AML-193 (cell line): Measurements from ENCODE around the gene ABHD3.
"Not testable (repeated sequence)": the region's sequence is repeated elsewhere in the genome, so short reads cannot be mapped to it uniquely, and the experiment has no call there.

Experiments used
- DNase-seq, 2 experiments: peaks; one replicate each; lab custom pipeline; 2025; lab: John Stamatoyannopoulos, UW

Gene ABHD3, protein sequence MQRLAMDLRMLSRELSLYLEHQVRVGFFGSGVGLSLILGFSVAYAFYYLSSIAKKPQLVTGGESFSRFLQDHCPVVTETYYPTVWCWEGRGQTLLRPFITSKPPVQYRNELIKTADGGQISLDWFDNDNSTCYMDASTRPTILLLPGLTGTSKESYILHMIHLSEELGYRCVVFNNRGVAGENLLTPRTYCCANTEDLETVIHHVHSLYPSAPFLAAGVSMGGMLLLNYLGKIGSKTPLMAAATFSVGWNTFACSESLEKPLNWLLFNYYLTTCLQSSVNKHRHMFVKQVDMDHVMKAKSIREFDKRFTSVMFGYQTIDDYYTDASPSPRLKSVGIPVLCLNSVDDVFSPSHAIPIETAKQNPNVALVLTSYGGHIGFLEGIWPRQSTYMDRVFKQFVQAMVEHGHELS

DNA sequence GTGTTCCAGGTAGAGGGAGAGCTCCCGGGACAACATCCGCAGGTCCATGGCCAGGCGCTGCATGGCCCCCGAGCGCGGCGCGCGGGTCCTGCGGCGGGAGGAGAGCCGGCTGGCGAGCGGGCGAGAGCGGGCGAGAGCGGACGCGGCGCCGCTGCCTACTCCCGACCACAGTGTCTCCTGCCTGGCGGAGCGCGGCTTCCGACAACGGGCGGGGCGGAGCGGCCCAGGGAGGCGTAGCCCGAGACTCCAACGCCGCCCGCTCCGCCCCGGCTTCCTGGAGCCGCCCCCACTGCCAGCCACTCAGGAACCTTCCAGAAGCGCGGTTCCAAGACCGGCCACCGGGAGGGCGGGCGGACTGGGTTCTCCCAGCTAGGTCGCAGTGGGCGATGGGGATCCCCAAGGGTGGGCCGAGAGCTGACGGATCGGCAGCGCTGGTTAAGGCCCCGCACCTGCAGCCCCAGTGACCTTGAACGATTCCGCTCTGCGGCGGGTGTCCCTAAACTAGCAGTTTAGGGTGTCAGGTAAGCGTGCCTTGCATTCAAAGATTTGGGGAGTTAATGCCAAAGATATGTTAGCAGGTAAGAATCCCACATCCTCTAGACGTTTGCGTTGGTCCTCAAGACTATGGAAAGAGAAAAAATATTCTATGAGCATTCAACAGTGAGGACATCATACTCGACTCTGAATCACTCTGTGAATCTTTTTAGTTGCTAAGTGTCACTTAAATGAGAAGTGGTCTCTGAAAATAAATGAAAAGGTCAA is at the start of gene ABHD3:
Gene ABHD3 (minus strand): TSS at position 172 of the 762 bp plus-strand sequence. CDS start 109 bp downstream, at position 63.
- DNase-seq = peak; percentile 87 to 90

DNA sequence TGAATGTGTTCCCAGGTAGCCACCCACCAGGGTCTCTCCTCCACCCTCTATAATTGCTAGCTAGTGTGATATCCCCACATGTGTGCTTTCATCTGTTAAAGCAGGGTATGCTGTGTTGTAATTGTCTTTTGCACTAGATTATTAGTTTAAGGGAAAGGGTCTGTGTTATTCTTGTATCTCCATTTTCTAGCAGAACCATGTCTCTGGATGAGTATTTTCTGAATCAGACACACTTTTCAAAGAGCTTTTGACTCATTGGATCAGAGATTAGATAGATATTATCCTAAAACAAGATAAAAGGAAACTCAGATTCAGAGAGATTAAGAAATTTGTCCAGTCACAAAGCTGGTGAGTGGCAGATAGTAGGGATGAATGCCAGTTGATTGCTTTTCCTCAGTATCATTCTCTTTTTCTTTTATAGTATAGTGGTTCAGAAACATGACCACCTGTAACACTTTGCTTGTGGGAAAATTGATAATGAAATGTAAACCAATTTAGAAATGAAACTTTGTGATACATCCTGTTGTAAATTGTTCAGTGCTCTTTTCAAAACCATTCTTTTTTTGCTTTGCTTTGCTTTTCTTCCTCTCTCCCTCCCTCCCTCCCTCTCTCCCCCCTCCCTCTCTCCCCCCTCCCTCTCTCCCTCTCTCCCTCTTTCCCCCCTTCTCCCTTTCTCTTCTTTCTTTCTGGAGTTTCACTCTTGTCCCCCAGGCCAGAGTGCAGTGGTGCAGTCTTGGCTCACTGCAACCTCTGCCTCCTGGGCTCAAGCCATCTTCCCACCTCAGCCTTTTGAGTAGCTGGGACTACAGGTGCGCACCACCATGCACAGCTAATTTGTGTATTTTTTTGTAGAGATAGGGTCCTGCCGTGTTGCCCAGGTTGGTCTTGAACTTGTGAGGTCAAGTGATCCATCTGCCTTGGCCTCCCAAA is 43.5 kb upstream of the ABHD3 start:
- DNase-seq = no peak

DNA sequence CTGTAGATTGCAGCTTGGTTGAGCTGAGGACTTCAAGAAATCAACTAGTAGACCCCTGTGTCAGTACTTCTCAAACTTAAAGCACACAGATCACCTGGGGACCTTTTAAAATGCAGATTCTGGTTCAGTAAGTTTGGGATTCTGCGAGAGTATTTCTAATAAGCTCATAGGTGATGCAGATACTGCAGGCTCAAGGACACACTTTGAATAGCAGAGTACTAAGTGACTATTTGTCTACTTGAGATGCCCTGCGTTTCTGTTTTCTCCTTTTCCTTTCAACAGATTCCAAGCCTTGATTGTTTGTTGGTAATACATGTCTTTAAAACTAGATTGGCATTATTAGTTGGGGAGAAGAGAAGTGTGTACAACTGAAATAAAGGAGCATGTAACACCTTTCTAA is 42.7 kb upstream of the ABHD3 start:
- no peak for DNase-seq

DNA sequence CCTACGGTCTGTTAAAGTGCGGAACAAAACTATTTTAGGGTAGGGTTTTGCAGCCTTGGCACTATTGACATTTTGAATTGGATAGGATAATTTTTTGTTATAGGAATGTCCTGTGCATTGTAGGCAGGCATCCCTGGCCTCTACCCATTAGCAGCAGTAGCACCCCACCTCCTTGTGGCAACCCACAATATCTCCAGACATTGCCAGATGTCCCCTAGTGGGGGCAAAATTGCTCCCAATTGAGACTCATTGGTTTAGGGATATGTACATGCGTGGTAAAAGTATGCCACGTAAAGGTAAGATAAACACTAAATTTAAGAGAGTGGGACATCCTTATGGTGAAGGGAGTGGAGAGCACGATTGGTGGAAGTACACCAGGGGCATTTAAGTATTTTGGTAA is 40.7 kb upstream of the ABHD3 start:
- no peak for DNase-seq

DNA sequence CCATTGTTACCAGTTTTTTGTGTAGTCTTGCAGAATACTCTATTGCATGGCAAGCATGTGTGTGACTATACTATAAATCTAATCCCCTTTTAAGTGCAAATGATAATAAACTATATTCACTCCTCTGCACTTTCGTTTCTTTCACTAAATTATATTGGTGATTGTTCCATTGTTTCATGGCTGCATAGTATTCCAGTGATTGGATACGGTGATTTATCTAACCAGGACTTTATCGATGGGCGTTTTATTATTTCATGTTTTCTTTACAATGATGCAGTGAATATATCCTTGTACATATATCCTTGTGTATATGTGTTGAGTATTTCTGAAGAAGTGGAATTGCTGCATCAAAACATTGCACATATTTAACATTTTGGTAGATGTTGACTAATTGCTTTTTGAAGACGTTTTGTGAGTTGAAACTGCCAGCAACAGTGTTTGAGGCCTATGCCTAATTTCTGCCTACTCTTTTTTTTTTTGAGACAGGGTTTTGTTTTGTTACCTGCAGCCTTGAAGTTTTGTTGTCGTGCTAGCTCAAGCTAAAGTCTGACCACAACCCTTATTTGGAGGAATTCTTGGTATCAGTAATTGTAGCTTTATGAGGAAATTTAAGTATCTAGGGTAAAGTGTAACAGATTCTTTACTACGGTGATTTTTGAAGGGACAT is 38.7 kb upstream of the ABHD3 start:
- DNase-seq = no peak

DNA sequence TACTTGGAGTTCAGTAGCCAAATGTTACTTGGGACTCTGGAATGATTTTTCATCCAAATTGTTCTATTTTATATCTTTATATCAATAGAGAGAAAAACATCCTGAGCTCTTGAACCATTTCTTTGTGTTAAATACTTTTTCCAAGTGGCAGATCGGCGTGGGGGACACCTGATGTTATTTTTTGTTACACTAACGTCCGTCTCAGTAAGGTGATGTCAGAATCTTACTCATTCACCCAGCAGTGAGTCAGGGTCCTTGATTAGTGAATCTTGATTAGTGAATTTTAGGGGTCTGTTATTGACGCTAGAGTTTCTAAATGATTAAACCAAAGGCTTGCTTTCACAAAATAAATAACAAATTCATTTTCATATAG is 37.7 kb upstream of the ABHD3 start:
- no peak for DNase-seq

DNA sequence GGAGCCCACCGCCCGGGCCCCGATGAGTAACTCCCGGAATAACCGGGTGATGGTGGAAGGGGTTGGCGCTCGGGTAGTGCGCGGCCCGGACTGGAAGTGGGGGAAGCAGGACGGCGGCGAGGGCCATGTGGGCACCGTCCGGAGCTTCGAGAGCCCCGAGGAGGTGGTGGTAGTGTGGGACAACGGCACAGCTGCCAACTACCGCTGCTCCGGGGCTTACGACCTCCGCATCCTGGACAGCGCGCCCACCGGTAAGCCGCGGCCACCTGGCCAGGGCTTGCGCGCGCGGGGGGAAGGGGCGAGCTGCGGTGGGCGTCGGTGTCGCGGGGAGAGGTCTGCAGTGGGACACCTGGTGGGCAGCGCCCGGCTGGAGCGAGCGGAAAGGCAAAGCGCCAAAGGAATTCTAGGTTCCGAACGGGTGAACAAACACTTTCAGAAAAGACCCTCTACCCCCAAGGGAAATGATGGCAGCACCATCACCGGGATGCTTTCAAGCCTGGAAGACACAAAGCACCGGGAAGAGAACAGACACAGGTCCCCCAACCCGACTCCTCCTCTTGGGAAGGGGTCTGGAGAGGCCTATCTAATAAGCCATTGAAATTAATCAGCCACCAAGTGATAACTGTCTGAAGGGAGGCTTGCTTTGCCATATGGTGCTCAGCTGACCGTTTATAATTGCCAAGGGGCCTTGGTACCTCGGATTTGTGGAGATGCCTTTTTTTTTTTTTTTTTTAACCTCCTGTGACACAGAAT is 37.2 kb upstream of the ABHD3 start:
- DNase-seq = peak in 1 of 2 experiments; percentile 5

DNA sequence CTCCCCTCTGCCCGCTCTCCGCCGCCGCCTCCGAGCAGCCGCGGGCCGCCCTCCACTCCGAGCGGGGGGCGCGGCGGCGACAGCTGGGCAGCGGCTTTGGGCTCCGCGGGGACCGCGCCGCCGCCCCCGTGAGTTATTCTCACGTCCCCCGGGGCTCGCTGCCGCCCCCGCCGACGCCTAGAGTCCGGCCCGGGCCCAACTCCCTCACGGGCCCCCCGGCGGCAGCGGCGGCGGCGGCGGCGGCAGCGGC is 36.7 kb upstream of the ABHD3 start:
- no peak for DNase-seq

DNA sequence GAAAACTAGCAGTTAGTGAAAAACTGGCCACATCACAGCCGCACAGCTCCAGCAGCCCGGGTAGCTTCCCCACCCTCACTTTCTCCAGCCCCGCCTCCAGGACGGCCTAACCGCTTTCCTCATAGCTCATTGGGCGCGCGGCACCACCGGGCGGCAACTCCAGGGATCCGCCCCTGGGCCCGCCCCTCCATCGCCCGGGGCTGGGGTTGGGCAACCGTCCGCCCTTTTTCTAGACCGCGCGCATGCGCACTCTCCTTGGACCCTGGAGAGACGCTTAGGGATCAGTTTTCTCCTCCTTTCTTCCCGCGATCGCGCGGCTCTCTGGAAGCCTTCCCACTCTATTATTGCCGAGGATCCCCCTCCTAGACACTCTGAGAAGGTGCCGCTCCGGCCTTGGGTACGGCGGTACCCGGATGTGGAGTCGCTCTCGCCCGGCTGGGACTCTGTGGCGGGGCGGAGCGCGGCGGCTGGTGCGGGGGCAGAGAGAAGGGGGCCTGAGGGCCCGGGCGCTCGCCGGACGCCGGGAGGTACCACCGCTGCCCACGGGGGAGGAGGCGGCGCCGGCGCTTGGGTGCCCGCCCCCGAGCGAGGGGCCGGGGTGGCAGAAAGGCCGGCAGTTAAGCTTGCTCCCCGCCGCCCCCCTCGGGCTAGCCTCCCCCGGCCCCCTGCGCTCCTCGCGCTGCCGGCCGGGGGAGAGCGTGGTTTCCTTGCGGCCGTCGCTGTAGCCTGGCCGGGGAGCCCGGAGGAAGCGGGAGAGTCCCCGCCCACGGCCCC is 36.2 kb upstream of the ABHD3 start, which contains the start of gene MIB1:
Gene MIB1 (plus strand): TSS at position 255 of the 774 bp plus-strand sequence. CDS start 792 bp downstream, outside the sequence.
- peak; percentile 89 to 91 for DNase-seq

DNA sequence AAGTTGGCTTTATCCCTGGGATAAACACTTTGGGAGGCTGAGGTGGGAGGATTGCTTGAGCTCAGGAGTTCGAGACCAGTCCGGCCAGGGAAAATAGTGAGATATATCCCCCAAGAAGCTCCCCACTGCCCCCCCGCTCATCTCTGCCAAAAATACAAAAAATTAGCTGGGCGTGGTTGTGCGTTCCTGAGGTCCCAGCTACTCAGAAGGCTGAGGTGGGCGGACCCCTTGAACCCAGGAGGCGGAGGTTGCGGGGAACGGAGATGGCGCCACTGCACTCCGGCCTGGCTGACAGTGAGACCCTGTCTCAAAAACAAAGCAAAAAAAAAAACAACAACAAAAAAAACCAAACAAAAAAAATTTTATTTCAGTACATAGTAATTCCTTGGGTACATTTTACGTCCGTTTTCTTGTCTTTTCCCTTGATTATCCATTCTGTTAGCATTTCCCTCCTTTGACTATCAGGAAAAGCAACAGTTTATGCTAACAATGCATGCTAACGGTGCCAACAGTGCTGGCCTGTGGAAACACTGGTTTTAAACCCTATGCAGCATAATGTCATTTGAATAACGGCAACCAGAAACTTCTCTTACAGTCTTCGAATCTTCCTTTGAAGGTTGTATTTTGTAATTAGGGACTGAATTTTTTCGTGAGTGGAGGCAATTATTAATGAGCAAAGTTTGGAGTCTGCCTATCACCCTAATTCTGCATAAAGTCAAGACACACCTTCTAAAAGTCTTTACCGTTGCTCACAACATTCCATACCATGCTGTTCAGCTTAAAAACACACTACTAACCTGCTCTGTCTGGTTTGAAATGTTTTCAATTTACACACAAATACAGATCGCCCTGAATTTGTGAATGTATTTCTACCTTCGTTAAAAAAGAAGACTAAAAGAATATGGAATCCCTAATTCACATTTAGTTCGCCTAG is 35.3 kb upstream of the ABHD3 start:
- DNase-seq = peak in 1 of 2 experiments; percentile 35

DNA sequence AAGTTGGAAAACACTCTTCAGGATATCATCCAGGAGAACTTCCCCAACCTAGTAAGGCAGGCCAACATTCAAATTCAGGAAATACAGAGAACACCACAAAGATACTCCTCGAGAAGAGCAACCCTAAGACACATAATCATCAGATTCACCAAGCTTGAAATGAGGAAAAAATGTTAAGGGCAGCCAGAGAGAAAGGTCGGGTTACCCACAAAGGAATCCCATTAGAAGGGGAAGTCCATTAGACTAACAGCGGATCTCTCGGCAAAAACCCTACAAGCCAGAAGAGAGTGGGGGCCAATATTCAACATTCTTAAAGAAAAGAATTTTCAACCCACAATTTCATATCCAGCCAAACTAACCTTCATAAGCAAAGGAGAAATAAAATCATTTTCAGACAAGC is 32.4 kb upstream of the ABHD3 start:
- DNase-seq = not testable (repeated sequence)

DNA sequence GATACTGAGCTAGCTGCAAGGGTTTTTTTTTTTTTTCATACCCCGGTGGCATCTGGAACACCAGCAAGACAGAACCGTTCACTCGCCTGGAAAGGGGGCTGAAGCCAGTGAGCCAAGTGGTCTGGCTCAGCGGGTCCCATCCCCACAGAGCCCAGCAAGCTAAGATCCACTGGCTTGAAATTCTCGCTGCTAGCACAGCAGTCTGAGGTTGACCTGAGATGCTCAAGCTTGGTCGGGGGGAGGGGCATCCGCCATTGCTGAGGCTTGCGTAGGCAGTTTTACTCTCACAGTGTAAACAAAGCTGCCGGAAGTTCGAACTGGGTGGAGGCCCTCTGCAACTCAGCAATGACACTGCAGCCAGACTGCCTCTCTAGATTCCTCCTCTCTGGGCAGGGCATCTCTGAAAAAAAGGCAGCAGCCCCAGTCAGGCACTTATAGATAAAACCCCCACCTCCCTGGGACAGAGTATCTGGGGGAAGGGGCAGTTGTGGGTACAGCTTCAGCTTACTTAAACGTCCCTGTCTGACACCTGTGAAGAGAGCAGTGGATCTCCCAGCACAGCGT is 31.0 kb upstream of the ABHD3 start:
- DNase-seq = no peak

DNA sequence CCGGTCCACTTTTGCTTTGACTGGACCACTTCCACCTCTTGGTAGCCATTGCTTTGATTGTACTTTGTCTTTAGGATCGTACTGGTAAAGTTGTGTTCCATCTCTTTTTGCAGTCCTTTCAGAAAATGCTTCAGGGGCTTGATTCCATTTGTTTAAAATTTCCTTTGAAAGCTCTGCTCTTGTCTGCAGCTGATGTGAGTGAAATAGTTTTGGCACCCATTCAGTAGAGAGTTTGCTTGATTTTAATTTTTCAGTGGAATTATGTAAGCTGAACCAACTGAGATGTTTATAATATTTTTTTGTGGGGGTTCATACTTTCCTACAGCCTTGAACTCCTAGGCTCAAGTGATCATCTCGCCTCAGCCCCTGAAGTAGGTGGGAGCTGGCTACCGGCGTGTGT is 28.4 kb upstream of the ABHD3 start:
- no peak for DNase-seq

DNA sequence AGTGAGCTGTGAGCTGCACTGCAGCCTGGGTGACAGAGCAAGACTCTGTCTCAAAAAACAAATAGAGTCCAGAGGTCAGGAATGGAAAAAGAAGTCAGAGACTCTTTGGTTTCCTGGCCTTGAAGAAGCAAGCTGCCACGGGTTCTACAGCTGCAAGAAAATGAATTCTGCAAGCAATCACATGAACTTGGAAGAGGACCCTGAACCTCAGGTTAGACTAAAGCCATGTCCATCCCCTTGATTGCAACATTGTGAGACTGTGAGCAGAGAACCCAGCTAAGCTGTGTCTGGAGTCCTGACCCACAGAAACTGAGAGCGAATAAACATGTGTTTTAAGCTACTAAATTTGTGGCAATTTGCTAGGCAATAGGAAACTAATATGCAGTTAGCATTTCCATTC is 23.1 kb upstream of the ABHD3 start:
- DNase-seq = no peak

DNA sequence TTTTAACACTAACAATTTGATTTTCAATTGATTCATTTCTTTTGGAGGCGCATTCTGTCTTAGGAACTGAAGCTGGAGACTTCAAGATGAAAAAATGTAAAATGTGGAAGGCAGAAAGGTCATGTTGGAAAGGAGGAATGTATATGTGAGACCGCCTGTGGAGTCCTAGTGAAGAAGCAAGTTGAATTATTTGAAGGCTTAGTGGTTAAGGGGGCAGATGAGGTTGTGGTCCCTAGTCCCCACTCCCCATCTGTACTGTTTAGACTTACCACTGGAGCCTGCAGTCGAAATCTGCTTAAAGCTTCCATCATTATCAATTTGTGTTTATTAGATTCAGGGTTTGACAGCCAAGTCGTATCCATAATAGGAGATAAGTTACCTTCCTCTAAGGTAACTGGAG is 20.6 kb upstream of the ABHD3 start:
- DNase-seq = no peak

DNA sequence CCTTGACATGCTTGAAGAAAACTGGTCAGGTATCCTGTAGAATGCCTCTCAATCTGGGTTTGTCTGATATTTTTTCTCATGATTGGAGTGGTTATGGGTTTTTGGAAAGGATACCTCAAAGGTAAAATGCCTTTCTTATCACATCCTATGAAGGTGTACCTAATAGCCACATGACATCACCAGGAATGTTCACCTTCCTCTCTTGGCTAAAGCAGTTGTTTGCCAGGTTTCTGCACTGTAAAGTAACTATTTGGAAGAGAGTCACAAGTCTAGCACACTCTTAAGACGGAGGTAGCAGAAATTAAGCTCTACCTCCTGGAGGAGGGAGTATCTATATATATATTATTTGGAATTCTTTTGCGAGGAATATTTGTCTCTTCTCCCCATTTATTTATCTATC is 18.1 kb upstream of the ABHD3 start:
- DNase-seq = no peak

DNA sequence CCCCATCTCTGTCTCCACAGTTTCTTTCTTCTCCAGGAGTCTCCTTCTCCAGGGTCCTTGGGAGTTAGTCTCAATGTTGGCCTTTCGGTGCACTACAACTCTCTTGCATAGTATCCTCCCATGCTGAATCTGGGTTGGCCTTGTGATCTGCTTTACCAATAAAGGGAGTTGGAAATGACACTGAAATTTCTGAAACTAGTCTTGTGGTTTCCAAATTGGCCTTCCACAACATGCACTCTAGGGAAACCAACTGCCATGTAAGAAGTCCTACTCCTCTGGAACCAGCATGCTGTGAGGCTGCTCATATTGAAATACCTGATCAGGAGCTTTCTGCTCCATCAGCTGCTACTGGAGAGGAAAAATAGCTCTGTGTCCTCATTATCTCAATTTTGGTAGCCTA is 9.9 kb upstream of the ABHD3 start:
- DNase-seq = no peak

DNA sequence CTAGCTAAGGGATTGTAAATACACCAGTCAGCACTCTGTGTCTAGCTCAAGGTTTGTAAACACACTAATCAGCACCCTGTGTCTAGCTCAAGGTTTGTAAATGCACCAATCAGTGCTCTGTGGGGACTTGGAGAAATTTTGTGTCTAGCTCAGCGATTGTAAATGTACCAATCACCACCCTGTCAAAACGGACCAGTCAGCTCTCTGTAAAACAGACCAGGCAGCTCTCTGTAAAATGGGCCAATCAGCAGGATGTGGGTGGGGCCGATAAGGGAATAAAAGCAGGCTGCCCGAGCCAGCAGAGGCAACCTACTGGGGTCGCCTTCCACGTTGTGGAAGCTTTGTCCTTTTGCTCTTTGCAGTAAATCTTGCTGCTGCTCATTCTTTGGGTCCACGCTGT is 2.6 kb upstream of the ABHD3 start:
- DNase-seq = not testable (repeated sequence)

DNA sequence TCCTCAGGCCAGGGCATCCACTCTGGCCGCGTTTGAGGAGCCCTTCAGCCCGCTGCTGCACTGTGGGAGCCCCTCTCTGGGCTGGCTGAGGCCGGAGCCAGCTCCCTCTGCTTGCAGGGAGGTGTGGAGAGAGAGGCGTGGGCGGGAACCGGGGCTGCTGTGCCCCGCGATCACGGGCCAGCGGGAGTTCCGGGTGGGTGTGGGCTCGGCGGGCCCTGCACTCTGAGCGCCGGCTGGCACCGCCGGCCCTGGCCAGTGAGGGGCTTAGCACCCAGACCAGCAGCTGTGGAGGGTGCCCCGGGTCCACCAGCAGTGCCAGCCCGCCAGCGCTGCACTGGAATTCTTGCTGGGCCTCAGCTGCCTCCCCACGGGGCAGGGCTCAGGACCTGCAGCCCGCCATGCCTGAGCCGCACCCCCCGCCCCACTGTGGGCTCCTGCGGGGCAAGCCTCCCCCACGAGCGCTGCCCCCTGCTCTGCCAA is 1.9 kb upstream of the ABHD3 start:
- DNase-seq = no peak
